ENCODE data around the gene GLYR1.
"Not testable (repeated sequence)": the region's sequence is repeated elsewhere in the genome, so short reads cannot be mapped to it uniquely, and the experiment has no call there.

Gene GLYR1

GRCh38 chr16:4846901-4847773 is at the start of gene GLYR1, which contains the start of gene UBN1:
GLYR1 (minus strand) TSS chr16:4847288; CDS start chr16:4847265, 23 bp downstream.
UBN1 (plus strand) TSS chr16:4847481; CDS start chr16:4852918, 5,437 bp downstream.
- peak; percentile 63 to 88 for DNase-seq

GRCh38 chr16:4896761-4897160 is 49.7 kb upstream of the GLYR1 start:
- not testable (repeated sequence) for DNase-seq

- DNase-seq = no peak
These were observed 48.3 kb upstream of the GLYR1 start for GRCh38 chr16:4895366-4895765.

- no peak for DNase-seq
These were observed 47.4 kb upstream of the GLYR1 start for GRCh38 chr16:4894276-4895150.

- no peak for DNase-seq
These were observed 46.2 kb upstream of the GLYR1 start for GRCh38 chr16:4893103-4893862.

GRCh38 chr16:4892361-4893102 is 45.4 kb upstream of the GLYR1 start:
- no peak for DNase-seq

- DNase-seq = no peak
These were observed 44.8 kb upstream of the GLYR1 start for GRCh38 chr16:4891886-4892216.

- no peak for DNase-seq
These were observed 44.2 kb upstream of the GLYR1 start for GRCh38 chr16:4891097-4891885.

- no peak for DNase-seq
These were observed 43.6 kb upstream of the GLYR1 start for GRCh38 chr16:4890686-4891085.

- DNase-seq = no peak
These were observed 42.9 kb upstream of the GLYR1 start for GRCh38 chr16:4890026-4890425.

- no peak for DNase-seq
These were observed 41.5 kb upstream of the GLYR1 start for GRCh38 chr16:4888428-4889135.

GRCh38 chr16:4886151-4886550 is 39.1 kb upstream of the GLYR1 start:
- DNase-seq = no peak

GRCh38 chr16:4884972-4885874 is 38.1 kb upstream of the GLYR1 start:
- no peak for DNase-seq

- DNase-seq = no peak
These were observed 37.1 kb upstream of the GLYR1 start for GRCh38 chr16:4884209-4884608.

GRCh38 chr16:4883501-4883900 is 36.4 kb upstream of the GLYR1 start:
- no peak for DNase-seq

GRCh38 chr16:4882633-4883285 is 35.7 kb upstream of the GLYR1 start:
- DNase-seq = no peak

- DNase-seq = no peak
These were observed 35.0 kb upstream of the GLYR1 start for GRCh38 chr16:4882000-4882632.

- DNase-seq = no peak
These were observed 33.0 kb upstream of the GLYR1 start for GRCh38 chr16:4880006-4880580.
